Measurements from ENCODE around the gene UNC5C. TPM values are rescaled to one million over a fixed set of nuclear protein-coding genes. Genes with fewer than 3 reads are reported as not detected.

The UNC5C gene
- total RNA-seq, 1 donor from 2014 or later, result 0.20 TPM

- no peak for DNase-seq (ENCODE audit: low read depth, low spot score)
These were observed 1.7 kb downstream of the UNC5C start for GRCh38 chr4:95546866-95547714.

DNA sequence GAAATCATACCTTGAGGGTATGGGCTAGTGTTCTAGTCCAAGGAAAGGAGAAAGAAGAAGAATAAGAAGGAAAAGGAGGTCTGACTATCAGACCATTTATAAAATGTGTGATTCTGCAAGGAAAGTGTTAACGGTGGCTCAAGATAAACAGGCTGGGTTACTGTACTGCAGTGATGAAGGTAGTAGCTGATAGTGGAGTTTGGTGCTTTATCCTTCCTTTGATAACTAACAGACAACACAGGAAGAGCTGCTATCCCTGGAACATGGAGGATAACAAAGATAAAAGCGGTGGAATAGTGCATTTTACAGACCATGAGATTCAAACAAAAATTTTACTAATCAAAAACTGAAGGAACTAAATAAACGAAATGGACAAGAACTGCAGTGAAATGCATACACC lies 2.6 kb downstream of the UNC5C start:
- no peak for DNase-seq (ENCODE audit: low read depth, low spot score)

GRCh38 chr4:95545546-95545945 lies 3.2 kb downstream of the UNC5C start:
- DNase-seq (ENCODE audit: low read depth, low spot score), result no peak

DNA sequence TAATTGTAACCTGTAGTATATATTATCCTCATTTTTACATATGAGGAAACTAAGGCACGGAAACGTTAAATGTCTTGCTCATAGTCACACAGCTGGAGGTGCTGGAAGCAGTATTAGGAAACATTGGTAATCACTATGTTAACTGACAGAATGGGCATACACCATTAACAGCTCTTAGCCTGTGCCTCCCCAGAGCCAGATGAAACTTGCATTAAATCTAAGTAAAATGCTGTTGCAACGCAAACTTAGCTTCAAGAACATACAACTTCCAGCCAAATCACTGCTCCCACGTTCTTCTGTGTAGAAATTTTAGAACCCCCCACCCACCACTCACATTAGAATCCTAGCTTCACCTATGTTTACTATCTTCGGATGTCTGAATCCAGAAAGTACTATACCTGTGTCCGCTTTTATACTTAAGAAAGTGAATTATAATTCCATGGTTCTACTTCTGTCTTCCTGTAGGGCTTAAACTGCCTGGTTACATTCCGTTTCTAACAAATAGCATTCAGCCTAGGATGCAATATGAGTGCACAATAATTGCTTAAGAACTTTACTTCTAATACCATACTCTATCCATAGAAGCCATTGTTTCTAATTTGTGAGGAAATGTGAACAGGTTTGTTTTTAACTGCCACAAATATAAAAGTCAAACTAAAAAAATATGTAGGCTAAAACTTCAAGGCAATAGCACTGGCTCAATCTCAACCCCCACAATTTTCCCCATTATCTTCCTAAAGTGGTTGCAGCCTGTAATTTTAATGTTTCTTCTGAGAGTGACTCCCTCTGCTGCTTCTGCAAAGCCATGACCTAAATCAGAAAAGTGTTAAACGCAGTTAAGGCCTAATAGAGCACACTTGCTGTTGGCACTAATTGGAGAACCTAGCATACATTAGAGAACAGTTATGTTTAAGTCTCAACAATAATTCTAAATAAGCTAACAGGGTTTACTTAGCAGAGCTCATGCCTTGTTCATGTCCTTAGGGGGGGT lies 4.4 kb downstream of the UNC5C start:
- DNase-seq (ENCODE audit: low read depth, low spot score), result no peak

GRCh38 chr4:95541889-95542607 lies 6.7 kb downstream of the UNC5C start:
- no peak for DNase-seq (ENCODE audit: low read depth, low spot score)

GRCh38 chr4:95541094-95541493 lies 7.7 kb downstream of the UNC5C start:
- no peak for DNase-seq (ENCODE audit: low read depth, low spot score)

- no peak for DNase-seq (ENCODE audit: low read depth, low spot score)
These were observed 8.5 kb downstream of the UNC5C start for GRCh38 chr4:95540227-95540626.

- DNase-seq (ENCODE audit: low read depth, low spot score), result no peak
These were observed 9.7 kb downstream of the UNC5C start for GRCh38 chr4:95539106-95539505.

DNA sequence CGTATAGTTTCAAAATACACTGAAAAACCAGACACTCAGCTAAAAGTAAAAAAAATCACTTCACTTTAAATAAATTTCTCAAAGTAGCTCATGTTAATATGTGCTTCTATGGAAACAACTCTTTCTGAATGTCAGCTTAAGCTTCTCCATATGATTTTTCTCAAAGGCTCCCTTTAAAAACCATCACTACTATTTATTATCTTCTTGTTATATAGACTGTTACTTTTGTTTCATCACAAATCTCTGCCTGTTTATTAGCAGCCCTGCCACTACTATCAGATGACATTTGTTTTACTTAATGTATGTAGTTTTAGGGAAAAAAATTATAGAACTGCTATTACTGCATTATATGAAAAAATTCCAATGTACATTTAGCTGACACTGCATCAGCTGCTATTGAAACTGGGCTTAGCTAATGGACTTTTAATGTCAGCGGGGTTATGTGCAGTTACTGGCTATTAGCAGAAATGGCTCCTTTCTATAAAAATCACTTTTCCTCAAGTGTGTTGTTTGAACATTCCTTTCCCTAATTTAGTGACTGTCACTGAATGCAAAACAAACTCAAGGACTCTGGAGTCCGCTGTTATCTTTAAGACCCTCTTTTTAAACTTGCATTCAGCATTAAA lies 10.8 kb downstream of the UNC5C start:
- no peak for DNase-seq (ENCODE audit: low read depth, low spot score)

DNA sequence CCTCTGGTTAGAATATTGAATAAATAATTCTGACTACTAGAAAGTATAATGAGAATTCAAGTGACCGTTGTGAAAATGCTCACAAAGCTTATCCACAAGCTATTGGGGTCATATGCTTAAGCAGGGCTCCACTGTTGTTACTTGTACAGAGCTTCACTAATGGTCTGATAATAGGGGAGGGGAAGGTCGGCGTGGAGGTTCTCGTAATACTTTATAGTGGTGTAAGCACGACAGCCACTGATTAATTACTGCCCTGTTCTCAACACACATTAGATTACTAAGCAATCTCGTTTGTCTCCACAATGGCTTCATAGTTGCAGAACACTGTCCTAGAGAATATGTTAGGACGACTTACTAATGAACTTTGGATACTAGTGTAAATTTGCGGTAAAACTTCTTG lies 11.6 kb downstream of the UNC5C start:
- DNase-seq (ENCODE audit: low read depth, low spot score), result no peak

DNA sequence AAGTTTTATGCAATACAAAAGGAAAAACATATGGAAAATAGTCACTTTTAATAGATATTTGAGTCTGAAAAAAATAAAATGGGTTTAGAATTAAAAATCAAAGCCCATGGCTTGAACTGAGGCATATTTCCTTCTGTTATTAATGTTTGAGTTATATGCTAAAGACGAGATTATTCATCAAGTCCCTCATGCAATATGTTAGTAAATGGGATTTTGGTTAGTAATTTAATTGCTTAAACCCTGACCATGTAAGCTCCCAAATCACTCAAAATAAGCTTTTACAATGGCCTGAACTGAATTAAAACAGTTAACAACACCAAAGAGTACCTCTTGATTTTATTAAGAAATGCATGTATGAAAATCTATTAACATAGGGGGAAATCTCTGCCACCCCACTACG lies 12.1 kb downstream of the UNC5C start:
- DNase-seq (ENCODE audit: low read depth, low spot score), result no peak

DNA sequence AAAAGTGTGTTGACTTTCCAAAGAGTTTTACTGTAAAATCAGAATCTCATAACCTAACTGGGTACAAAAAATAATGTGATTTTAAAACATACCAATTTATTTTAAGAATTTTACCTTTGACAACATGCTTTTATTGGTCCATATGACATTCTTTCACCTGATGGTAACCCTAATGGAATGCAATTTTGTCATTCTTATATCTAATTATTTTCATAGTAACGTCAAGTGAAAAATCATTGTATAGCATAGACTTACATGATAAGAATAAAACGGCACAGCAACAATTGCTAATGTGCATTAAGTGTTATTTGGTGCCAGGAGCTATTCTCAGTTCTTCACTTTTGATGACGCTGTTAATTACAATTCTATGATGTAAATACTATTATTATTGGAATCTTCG lies 13.6 kb downstream of the UNC5C start:
- DNase-seq (ENCODE audit: low read depth, low spot score), result no peak

DNA sequence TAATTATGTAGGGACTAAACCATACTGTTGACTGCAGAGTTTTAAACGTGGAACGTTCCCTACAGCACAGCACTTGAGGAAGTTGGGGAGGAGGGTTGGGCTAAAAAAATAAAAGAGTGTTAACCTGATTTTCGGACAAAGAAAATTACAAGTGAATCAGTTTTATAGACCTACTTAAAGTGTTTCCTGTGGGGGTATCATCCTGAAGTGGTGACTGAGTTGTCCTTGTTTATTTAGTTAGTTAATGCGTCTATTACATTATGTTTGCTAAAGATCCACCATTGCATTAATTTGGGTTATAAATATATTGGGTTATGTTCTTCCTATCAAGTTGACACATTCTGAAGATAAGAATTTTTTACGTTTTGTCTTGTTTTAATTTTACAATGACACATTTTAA lies 14.7 kb downstream of the UNC5C start:
- DNase-seq (ENCODE audit: low read depth, low spot score), result no peak

GRCh38 chr4:95533254-95533653 lies 15.5 kb downstream of the UNC5C start:
- no peak for DNase-seq (ENCODE audit: low read depth, low spot score)

DNA sequence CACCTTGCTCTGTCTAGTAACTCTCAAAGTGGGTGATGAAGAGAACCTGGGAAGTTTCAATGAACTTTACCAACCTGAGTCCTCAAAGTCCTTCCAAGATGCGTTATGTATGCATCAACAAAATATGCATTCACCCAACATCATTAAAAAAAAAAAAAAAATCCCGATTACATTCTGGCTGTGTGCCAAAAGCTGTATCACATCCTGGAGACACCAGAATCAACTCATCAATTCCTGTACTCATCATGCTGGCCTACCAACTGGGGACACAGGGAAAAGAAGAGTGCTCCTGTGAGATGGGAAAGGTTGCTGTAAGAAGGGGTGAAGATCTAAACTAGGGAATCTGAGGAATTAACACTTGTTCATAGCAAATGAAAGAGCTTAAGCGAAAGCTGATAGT lies 16.5 kb downstream of the UNC5C start:
- no peak for DNase-seq (ENCODE audit: low read depth, low spot score)

DNA sequence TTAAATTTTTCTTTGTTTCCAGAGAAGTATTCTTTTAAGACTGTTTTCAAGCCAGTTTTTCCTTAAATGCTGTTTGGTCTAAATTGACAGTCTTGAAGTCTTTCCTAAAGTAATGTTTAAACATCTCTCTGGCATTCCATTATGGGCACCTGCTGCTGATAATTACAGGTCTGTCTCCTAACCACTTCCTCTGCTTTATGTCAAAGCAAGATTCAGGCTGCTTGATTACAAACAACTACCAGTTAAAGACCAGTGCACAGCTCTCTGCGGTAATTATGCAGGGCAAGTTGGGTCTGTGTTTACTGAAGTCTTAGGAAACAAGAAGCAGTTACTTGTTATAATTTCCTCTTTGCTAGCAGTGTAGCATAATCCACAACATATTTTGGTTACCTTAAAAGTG lies 17.6 kb downstream of the UNC5C start:
- no peak for DNase-seq (ENCODE audit: low read depth, low spot score)

DNA sequence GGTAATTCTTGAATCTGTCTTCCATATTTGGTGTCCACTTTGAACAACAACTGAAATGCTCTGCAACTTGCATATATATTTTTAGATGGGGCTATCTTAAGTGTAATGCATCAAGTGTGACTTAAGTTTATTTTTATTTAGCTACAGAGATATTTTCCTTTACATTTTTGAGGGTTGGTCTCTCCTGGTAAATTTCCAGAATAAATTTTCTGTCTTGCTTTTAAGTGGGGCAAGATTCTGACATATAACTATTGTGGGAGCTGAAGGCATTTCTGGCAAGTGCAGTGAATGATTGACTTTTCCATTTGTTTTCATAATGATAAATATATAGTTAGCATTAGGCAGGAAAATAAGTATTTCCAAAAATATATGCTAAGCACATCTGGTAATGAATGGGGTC lies 18.8 kb downstream of the UNC5C start:
- DNase-seq (ENCODE audit: low read depth, low spot score), result no peak

DNA sequence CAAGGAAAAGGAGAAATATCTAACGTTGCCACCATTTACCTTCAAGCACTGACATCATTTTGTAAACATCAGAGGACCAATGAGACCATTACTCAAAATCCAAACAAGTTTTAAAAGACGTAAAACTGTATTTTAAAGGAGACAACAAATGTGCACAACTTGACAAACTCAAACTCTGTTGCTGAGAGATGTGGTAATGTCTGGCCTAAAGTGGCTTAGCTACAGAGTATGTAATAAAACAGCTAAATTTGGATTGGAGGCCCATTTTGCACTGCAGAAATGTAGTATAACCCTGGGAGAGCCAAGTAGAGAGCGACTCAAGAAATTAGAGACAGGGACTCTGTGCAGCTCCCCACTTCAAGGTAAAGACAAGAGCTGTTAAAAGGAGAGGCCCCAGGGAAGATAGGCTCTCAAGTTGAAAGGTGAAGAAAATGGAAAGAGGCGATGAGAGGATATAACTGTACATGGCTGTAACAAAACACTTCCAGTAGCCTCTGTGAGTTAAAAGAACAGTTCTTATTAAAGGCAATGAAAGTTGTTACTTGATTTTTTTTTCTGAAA lies 20.3 kb downstream of the UNC5C start:
- DNase-seq (ENCODE audit: low read depth, low spot score), result no peak

- DNase-seq (ENCODE audit: low read depth, low spot score), result no peak
These were observed 22.7 kb downstream of the UNC5C start for GRCh38 chr4:95526075-95526474.

DNA sequence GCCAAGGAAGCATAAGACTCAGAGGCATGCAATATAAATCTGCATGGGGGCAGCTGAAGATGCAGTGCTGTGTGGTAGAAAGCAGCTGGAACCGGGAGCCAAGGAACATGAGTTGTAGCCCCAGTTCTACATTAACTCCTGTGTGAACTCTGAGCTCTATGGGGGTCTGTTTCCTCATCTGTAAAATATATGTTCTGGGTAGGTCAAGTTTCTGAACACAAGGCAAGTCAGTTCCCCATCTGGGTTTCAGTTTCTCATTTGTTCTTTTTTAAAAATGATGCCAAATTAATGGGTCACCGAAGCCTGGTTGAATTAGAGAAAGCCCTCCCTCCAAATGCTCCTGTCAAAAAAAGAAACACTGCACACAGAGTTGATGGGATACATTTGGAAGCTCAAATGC lies 24.0 kb downstream of the UNC5C start:
- no peak for DNase-seq (ENCODE audit: low read depth, low spot score)

DNA sequence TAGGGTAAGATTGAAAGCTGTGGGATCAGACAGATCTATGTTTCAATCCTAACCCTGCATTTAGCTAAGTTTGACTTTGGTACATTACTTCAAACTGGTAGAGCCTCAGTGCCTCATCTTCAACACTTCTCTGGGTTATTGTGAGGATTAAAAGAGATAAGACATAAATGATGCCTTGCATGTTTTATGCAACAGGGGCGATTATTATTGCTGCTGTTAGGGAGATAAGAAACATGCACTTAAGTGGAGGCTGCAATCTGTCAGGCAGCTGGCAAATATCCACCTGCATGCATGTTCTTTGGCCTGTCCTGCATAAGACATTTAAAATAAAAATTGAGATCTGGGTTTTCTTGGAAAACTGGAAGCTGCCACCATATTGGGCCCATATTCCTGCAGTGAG lies 24.6 kb downstream of the UNC5C start:
- DNase-seq (ENCODE audit: low read depth, low spot score), result no peak

Data from pulmonary artery endothelial cell (primary cell).